Measurements from ENCODE around the gene TRDN. TPM values are rescaled to one million over a fixed set of nuclear protein-coding genes. Genes with fewer than 3 reads are reported as not detected.

The TRDN gene
- total and polyA plus RNA-seq, 2 experiments from 2014 or later, result 0.10 to 0.48 TPM

- H4K20me1 ChIP-seq (ENCODE audit: insufficient read depth, poor library complexity, severe bottlenecking), result no peaks in the 10 kb centered on the region
- no peaks in the 10 kb centered on the region for H3K9me2 ChIP-seq (replicated peaks; ENCODE audit: insufficient read depth)
- DNase-seq (ENCODE audit: low spot score), result no peak
- 47% methylated on average over 2 of the region's 2 CpGs for WGBS (ENCODE audit: low lambda C conversion rate, missing lambda C conversion rate)
- no peak overlapping the region for H3K27ac ChIP-seq
- no peak overlapping the region for H2AFZ ChIP-seq
- no peak overlapping the region for H3K4me3 ChIP-seq
- H3K4me2 ChIP-seq, result no peak overlapping the region
- no peaks in the 10 kb centered on the region for H3K4me1 ChIP-seq (ENCODE audit: insufficient read depth)
- no peaks in the 10 kb centered on the region for H3K79me2 ChIP-seq
- no peaks in the 10 kb centered on the region for H3K9me3 ChIP-seq (ENCODE audit: low read depth)
- TF ChIP-seq, protein P1, sequence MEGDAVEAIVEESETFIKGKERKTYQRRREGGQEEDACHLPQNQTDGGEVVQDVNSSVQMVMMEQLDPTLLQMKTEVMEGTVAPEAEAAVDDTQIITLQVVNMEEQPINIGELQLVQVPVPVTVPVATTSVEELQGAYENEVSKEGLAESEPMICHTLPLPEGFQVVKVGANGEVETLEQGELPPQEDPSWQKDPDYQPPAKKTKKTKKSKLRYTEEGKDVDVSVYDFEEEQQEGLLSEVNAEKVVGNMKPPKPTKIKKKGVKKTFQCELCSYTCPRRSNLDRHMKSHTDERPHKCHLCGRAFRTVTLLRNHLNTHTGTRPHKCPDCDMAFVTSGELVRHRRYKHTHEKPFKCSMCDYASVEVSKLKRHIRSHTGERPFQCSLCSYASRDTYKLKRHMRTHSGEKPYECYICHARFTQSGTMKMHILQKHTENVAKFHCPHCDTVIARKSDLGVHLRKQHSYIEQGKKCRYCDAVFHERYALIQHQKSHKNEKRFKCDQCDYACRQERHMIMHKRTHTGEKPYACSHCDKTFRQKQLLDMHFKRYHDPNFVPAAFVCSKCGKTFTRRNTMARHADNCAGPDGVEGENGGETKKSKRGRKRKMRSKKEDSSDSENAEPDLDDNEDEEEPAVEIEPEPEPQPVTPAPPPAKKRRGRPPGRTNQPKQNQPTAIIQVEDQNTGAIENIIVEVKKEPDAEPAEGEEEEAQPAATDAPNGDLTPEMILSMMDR (IDR thresholded peaks at IDR 0.05; ENCODE audit: poor library complexity), result no peak
- TF ChIP-seq EZH2 (IDR thresholded peaks at IDR 0.05; ENCODE audit: borderline replicate concordance) (no peak), EZH2phosphoT487 (IDR thresholded peaks at IDR 0.05; ENCODE audit: low read depth, severe bottlenecking, unreplicated experiment) (no peak)
- no peaks in the 10 kb centered on the region for H3K36me3 ChIP-seq (replicated peaks; ENCODE audit: insufficient read depth, low read depth)
- H3K27me3 ChIP-seq, result no peaks in the 10 kb centered on the region
Measured at GRCh38 chr6:123533862-123534648, 102.7 kb downstream of the TRDN start.

- Histone ChIP-seq H3K9me3 (ENCODE audit: low read depth) (no peaks in the 10 kb centered on the region), H2AFZ (no peak overlapping the region), H3K27me3 (no peaks in the 10 kb centered on the region), H3K27ac (no peak overlapping the region), H3K4me3 (no peak overlapping the region), H3K9me2 (replicated peaks; ENCODE audit: insufficient read depth) (no peaks in the 10 kb centered on the region), H3K36me3 (replicated peaks; ENCODE audit: insufficient read depth, low read depth) (no peaks in the 10 kb centered on the region), H3K79me2 (no peaks in the 10 kb centered on the region), H3K4me2 (no peak overlapping the region), H3K4me1 (ENCODE audit: insufficient read depth) (no peaks in the 10 kb centered on the region), H4K20me1 (ENCODE audit: insufficient read depth, poor library complexity, severe bottlenecking) (no peaks in the 10 kb centered on the region)
- no peak for DNase-seq (ENCODE audit: low spot score)
- WGBS (ENCODE audit: low lambda C conversion rate, missing lambda C conversion rate), result 30% methylated on average over 1 of the region's 1 CpG
- TF ChIP-seq EZH2phosphoT487 (IDR thresholded peaks at IDR 0.05; ENCODE audit: low read depth, severe bottlenecking, unreplicated experiment), result no peak
- TF ChIP-seq, protein P1 (IDR thresholded peaks at IDR 0.05; ENCODE audit: poor library complexity), result no peak
- TF ChIP-seq EZH2 (IDR thresholded peaks at IDR 0.05; ENCODE audit: borderline replicate concordance), result no peak
Measured at GRCh38 chr6:123529843-123530242, 106.9 kb downstream of the TRDN start.

GRCh38 chr6:123529058-123529457, 107.7 kb downstream of the TRDN start:
- no peaks in the 10 kb centered on the region for H3K27me3 ChIP-seq
- H2AFZ ChIP-seq, result no peak overlapping the region
- H3K27ac ChIP-seq, result no peak overlapping the region
- no peaks in the 10 kb centered on the region for H3K9me2 ChIP-seq (replicated peaks; ENCODE audit: insufficient read depth)
- no peaks in the 10 kb centered on the region for H3K9me3 ChIP-seq (ENCODE audit: low read depth)
- H3K4me1 ChIP-seq (ENCODE audit: insufficient read depth), result no peaks in the 10 kb centered on the region
- H3K79me2 ChIP-seq, result no peaks in the 10 kb centered on the region
- H3K36me3 ChIP-seq (replicated peaks; ENCODE audit: insufficient read depth, low read depth), result no peaks in the 10 kb centered on the region
- TF ChIP-seq, protein P1 (IDR thresholded peaks at IDR 0.05; ENCODE audit: poor library complexity), result no peak
- no peak for TF ChIP-seq EZH2phosphoT487 (IDR thresholded peaks at IDR 0.05; ENCODE audit: low read depth, severe bottlenecking, unreplicated experiment)
- TF ChIP-seq EZH2 (IDR thresholded peaks at IDR 0.05; ENCODE audit: borderline replicate concordance), result no peak
- 96% methylated on average over 4 of the region's 4 CpGs for WGBS (ENCODE audit: low lambda C conversion rate, missing lambda C conversion rate)
- H3K4me3 ChIP-seq, result no peak overlapping the region
- DNase-seq (ENCODE audit: low spot score), result no peak
- no peaks in the 10 kb centered on the region for H4K20me1 ChIP-seq (ENCODE audit: insufficient read depth, poor library complexity, severe bottlenecking)
- peak overlapping the region; percentile 25 for H3K4me2 ChIP-seq
